Adrenal gland (tissue), 5 donors: Measurements from ENCODE around the gene AVPR1B.

Source experiments
- POLR2A ChIP-seq, 2 donors: fragments of 450-650 bp; IDR thresholded peaks; one replicate each; pipeline ENCODE4 v1.6.1; 2017; ENCODE audit warnings: antibody characterized with exemption in 2 of 2, mild to moderate bottlenecking in 2 of 2, moderate library complexity in 1 of 2
- TF ChIP-seq, protein P1 (sequence below), 6 experiments: fragments of 450-650 bp in 4 of 6; fragments of 200-600 bp in 2 of 6; sonication (generic) in 1 of 6; IDR thresholded peaks; 1 replicate in 5 of 6; 2 replicates in 1 of 6; pipeline versions ENCODE4 v1.5.1 to v1.8.0; 2016 to 2021; ENCODE audit warnings: antibody characterized with exemption in 6 of 6, mild to moderate bottlenecking in 2 of 6, moderate library complexity in 1 of 6
- donor health status: DM: no; HTN: no; CAD: no.

DNA sequence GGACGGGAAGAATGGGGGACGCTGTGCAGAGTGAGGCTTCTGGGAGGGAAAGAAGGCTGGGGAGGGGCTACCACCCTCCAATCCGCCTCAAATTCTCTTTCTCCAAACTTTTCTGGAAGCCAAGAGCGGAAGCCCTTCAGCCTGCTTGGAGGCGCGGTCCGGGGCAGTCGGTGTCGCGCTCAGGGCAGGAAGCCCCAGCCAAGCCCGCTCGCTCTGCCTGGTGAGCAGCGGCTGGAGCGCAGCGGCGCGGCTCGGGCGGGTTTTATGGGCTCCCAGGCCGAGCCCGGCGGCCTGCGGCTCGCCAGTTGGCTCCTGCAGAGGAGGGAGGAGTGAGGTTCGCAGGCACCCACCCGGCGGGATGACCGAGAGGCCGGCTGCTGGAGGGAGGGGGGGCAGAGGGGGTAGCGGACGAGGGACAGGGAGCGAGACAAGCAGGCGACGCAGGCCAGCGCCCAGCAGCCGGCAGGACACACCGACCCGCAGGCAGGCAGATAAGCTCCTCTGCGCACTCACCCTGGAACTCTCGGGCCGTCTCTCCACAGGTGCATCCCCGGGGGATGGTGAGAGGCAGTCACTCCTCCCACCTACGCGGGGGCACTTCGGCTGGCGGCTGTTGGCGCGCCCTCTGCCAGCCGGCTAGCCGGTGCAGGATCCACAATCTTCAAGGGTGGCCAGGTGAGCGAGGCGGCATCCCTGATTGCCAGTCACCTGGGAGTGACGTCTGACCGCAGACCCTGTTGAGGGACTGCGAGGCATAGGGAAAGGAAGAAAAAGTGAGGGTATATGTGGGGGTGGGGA is at the start of gene AVPR1B:
- TF ChIP-seq, protein P1, sequence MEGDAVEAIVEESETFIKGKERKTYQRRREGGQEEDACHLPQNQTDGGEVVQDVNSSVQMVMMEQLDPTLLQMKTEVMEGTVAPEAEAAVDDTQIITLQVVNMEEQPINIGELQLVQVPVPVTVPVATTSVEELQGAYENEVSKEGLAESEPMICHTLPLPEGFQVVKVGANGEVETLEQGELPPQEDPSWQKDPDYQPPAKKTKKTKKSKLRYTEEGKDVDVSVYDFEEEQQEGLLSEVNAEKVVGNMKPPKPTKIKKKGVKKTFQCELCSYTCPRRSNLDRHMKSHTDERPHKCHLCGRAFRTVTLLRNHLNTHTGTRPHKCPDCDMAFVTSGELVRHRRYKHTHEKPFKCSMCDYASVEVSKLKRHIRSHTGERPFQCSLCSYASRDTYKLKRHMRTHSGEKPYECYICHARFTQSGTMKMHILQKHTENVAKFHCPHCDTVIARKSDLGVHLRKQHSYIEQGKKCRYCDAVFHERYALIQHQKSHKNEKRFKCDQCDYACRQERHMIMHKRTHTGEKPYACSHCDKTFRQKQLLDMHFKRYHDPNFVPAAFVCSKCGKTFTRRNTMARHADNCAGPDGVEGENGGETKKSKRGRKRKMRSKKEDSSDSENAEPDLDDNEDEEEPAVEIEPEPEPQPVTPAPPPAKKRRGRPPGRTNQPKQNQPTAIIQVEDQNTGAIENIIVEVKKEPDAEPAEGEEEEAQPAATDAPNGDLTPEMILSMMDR (IDR thresholded peaks at IDR 0.05) = no peak
- TF ChIP-seq POLR2A (IDR thresholded peaks at IDR 0.05) = no peak
